H1 (cell line): Measurements from ENCODE around the gene FOSB. TPM values are rescaled to one million over a fixed set of nuclear protein-coding genes. Genes with fewer than 3 reads are reported as not detected.

ENCODE experiments used
- CTCF ChIA-PET: fragments of 300-600 bp; sonication (Branson Sonifier 250); formaldehyde crosslinking; loops from one replicate; lab custom pipeline; 2021; ENCODE audit not compliant: partially characterized antibody; lab: Charles Lee
- POLR2A ChIA-PET: fragments of 300-600 bp; sonication (Branson Sonifier 250); formaldehyde crosslinking; loops from one replicate; lab custom pipeline; 2021; ENCODE audit warnings: inconsistent platforms; ENCODE audit not compliant: partially characterized antibody; lab: Charles Lee
- DNase-seq, 2 experiments: peaks; one replicate each; pipeline versions ENCODE4 v3.0.0 to v3.0.0-alpha.2; 2010 to 2022; ENCODE audit warnings: low spot score in 2 of 2, low read depth in 1 of 2, mixed read lengths in 1 of 2
- FAIRE-seq: peaks from 2 replicates; lab custom pipeline; 2011; peaks lifted over from hg19 to GRCh38; lab: Jason Lieb, UNC
- H2AFZ ChIP-seq: 2 replicates; pipeline ENCODE4 v1.8.1; 2012; ENCODE audit warnings: low read length, inconsistent platforms
- H2AK5ac ChIP-seq: 2 replicates; pipeline ENCODE4 v1.6.1; 2013; ENCODE audit warnings: low read depth, low read length
- H2BK120ac ChIP-seq: replicated peaks from 2 replicates; pipeline ENCODE3; 2013; ENCODE audit warnings: low read depth, low read length, inconsistent platforms
- H2BK12ac ChIP-seq: 2 replicates; pipeline ENCODE4 v1.6.1; 2013; ENCODE audit warnings: low read depth, low read length
- H2BK15ac ChIP-seq: 2 replicates; pipeline ENCODE4 v1.6.1; 2013; ENCODE audit warnings: low read length
- H2BK20ac ChIP-seq: 2 replicates; pipeline ENCODE4 v1.6.1; 2013; ENCODE audit warnings: low read length
- H2BK5ac ChIP-seq: 2 replicates; pipeline ENCODE4 v1.6.1; 2013; ENCODE audit warnings: low read depth, low read length
- H3K14ac ChIP-seq: 2 replicates; pipeline ENCODE4 v1.6.1; 2013; ENCODE audit warnings: inconsistent platforms; ENCODE audit not compliant: insufficient read length
- H3K18ac ChIP-seq: 2 replicates; pipeline ENCODE4 v1.6.1; 2013; ENCODE audit warnings: low read length; ENCODE audit errors: extremely low read depth
- H3K23ac ChIP-seq: 2 replicates; pipeline ENCODE4 v1.6.1; 2013; ENCODE audit warnings: inconsistent platforms; ENCODE audit not compliant: insufficient read length
- H3K23me2 ChIP-seq: 2 replicates; pipeline ENCODE4 v1.6.1; 2013; ENCODE audit warnings: low read depth, low read length
- H3K27ac ChIP-seq: 2 replicates; pipeline ENCODE4 v1.6.1; 2011; ENCODE audit warnings: low read depth, low read length, inconsistent platforms
- H3K27me3 ChIP-seq, 4 experiments: replicated peaks in 1 of 4; 1 replicate in 1 of 4; 2 replicates in 3 of 4; pipeline versions ENCODE4 v1.6.1 to v1.8.1; 2011 to 2013; ENCODE audit warnings: low read length in 3 of 4, mild to moderate bottlenecking in 3 of 4, inconsistent platforms in 2 of 4, mixed read lengths in 2 of 4, moderate library complexity in 1 of 4; ENCODE audit not compliant: control insufficient read depth in 3 of 4, insufficient read depth in 3 of 4; ENCODE audit errors: extremely low read depth in 1 of 4
- H3K36me3 ChIP-seq, 4 experiments: 2 replicates each; pipeline versions ENCODE4 v1.6.1 to v1.8.1; 2011 to 2013; ENCODE audit warnings: mild to moderate bottlenecking in 4 of 4, low read length in 3 of 4, moderate library complexity in 2 of 4, control low read depth in 1 of 4, inconsistent platforms in 1 of 4; ENCODE audit not compliant: insufficient read depth in 4 of 4, control insufficient read depth in 2 of 4
- H3K4ac ChIP-seq: replicated peaks from 2 replicates; pipeline ENCODE3; 2013; ENCODE audit warnings: low read length, low read depth, mixed read lengths, inconsistent platforms; ENCODE audit not compliant: insufficient read length
- H3K4me1 ChIP-seq, 4 experiments: replicated peaks in 1 of 4; 1 replicate in 1 of 4; 2 replicates in 3 of 4; pipeline versions ENCODE4 v1.6.1 to v1.8.1; 2011 to 2013; ENCODE audit warnings: low read length in 3 of 4, inconsistent platforms in 2 of 4, mixed read lengths in 1 of 4; ENCODE audit not compliant: insufficient read depth in 4 of 4, control insufficient read depth in 3 of 4
- H3K4me2 ChIP-seq, 2 experiments: 2 replicates each; pipeline versions ENCODE4 v1.6.1 to v1.8.1; 2011 to 2013; ENCODE audit warnings: low read depth in 2 of 2, low read length in 2 of 2, control low read depth in 1 of 2, inconsistent platforms in 1 of 2, mild to moderate bottlenecking in 1 of 2; ENCODE audit not compliant: insufficient read depth in 1 of 2
- H3K4me3 ChIP-seq, 4 experiments: fragments of 200-600, 300-600 bp in 1 of 4; sonication (generic), shearing (Covaris generic), sonication (Bioruptor Twin) in 1 of 4; 2 replicates each; pipeline versions ENCODE4 v1.5.1 to v1.8.1; 2011 to 2016; ENCODE audit warnings: low read length in 4 of 4, low read depth in 3 of 4, control low read depth in 2 of 4, inconsistent platforms in 2 of 4, mild to moderate bottlenecking in 2 of 4, mixed read lengths in 1 of 4, moderate library complexity in 1 of 4; ENCODE audit not compliant: insufficient read depth in 2 of 4; ENCODE audit errors: extremely low read depth in 1 of 4
- H3K56ac ChIP-seq: replicated peaks from 2 replicates; pipeline ENCODE3; 2013; ENCODE audit warnings: low read depth, mild to moderate bottlenecking, mixed read lengths, low read length, inconsistent platforms; ENCODE audit not compliant: insufficient read length
- H3K79me1 ChIP-seq: 2 replicates; pipeline ENCODE4 v1.6.1; 2013; ENCODE audit warnings: low read depth, low read length, control low read depth
- H3K79me2 ChIP-seq, 2 experiments: 2 replicates each; pipeline versions ENCODE4 v1.6.1 to v1.8.1; 2012 to 2013; ENCODE audit warnings: low read length in 2 of 2, mild to moderate bottlenecking in 2 of 2, inconsistent platforms in 1 of 2; ENCODE audit not compliant: insufficient read depth in 2 of 2, control insufficient read depth in 1 of 2
- H3K9ac ChIP-seq, 4 experiments: replicated peaks in 1 of 4; 1 replicate in 1 of 4; 2 replicates in 3 of 4; pipeline versions ENCODE4 v1.6.1 to v1.8.1; 2011 to 2013; ENCODE audit warnings: low read depth in 3 of 4, low read length in 3 of 4, control low read depth in 2 of 4, mild to moderate bottlenecking in 2 of 4, moderate library complexity in 2 of 4, inconsistent platforms in 1 of 4; ENCODE audit errors: extremely low read depth in 1 of 4
- H3K9me3 ChIP-seq, 2 experiments: 2 replicates each; pipeline versions ENCODE4 v1.6.1 to v1.8.1; 2012 to 2013; ENCODE audit warnings: mild to moderate bottlenecking in 2 of 2, moderate library complexity in 2 of 2, control low read depth in 1 of 2, inconsistent platforms in 1 of 2, low read depth in 1 of 2, low read length in 1 of 2, mixed read lengths in 1 of 2; ENCODE audit not compliant: insufficient read depth in 2 of 2
- H4K20me1 ChIP-seq, 2 experiments: replicated peaks in 1 of 2; 2 replicates each; pipeline versions ENCODE3 to v1.8.1; 2011 to 2013; ENCODE audit warnings: inconsistent platforms in 2 of 2, low read length in 2 of 2, mild to moderate bottlenecking in 1 of 2; ENCODE audit not compliant: insufficient read depth in 2 of 2, control insufficient read depth in 1 of 2
- H4K5ac ChIP-seq: 2 replicates; pipeline ENCODE4 v1.6.1; 2013; ENCODE audit warnings: low read length, low read depth, mixed read lengths, inconsistent platforms; ENCODE audit not compliant: insufficient read length
- H4K8ac ChIP-seq: 2 replicates; pipeline ENCODE4 v1.8.0; 2013; ENCODE audit warnings: mild to moderate bottlenecking, moderate library complexity, low read length, inconsistent platforms; ENCODE audit not compliant: insufficient read depth; ENCODE audit errors: extremely low read depth
- H4K91ac ChIP-seq: replicated peaks from 2 replicates; pipeline ENCODE3; 2013; ENCODE audit warnings: low read length, mixed read lengths, inconsistent platforms; ENCODE audit not compliant: insufficient read length
- ASH2L ChIP-seq: fragments of 200-600, 300-600 bp; sonication (generic); IDR thresholded peaks from one replicate; pipeline ENCODE4 v1.7.1; 2017; ENCODE audit warnings: low read length
- BACH1 ChIP-seq: IDR thresholded peaks from 2 replicates; pipeline ENCODE4 v1.6.1; 2012; ENCODE audit warnings: low read length, improper control_type of control experiment
- CTBP2 ChIP-seq: IDR thresholded peaks from 2 replicates; pipeline ENCODE4 v1.7.0; 2011; ENCODE audit warnings: borderline replicate concordance, mild to moderate bottlenecking, moderate library complexity, mixed read lengths, low read length; ENCODE audit not compliant: insufficient read depth, insufficient read length
- HDAC2 ChIP-seq, 2 experiments: fragments of 300-600 bp in 1 of 2; sonication (generic) in 1 of 2; IDR thresholded peaks; 2 replicates each; pipeline ENCODE4 v1.6.1; 2011 to 2012; ENCODE audit warnings: low read depth in 2 of 2, low read length in 2 of 2, mild to moderate bottlenecking in 2 of 2, moderate library complexity in 2 of 2, borderline replicate concordance in 1 of 2, inconsistent platforms in 1 of 2
- KDM4A ChIP-seq: IDR thresholded peaks from one replicate; pipeline ENCODE4 v1.7.1; 2012; ENCODE audit warnings: low read depth, mild to moderate bottlenecking, moderate library complexity, low read length, inconsistent platforms; ENCODE audit not compliant: severe bottlenecking
- NRF1 ChIP-seq: IDR thresholded peaks from 2 replicates; pipeline ENCODE4 v1.6.1; 2011; ENCODE audit warnings: mild to moderate bottlenecking, low read depth, low read length, improper control_type of control experiment
- ZNF274 ChIP-seq: IDR thresholded peaks from 2 replicates; pipeline ENCODE4 v1.7.0; 2012; ENCODE audit warnings: low read length, borderline replicate concordance; ENCODE audit errors: extremely low read depth
- WGBS, 2 experiments: shearing (Covaris generic) in 1 of 2; methylation state at CpG; one replicate each; pipeline versions ENCODE4 v1.1.6 to v1.1.7; 2013 to 2015; ENCODE audit warnings: low lambda C conversion rate in 2 of 2, mixed read lengths in 2 of 2, inconsistent platforms in 1 of 2, low coverage in 1 of 2, missing lambda C conversion rate in 1 of 2; ENCODE audit not compliant: insufficient replicate concordance in 2 of 2, insufficient coverage in 1 of 2, insufficient read length in 1 of 2; ENCODE audit errors: extremely low coverage in 1 of 2, missing lambda C conversion rate in 1 of 2; 5-methylcytosine and 5-hydroxymethylcytosine counted together
- polyA plus RNA-seq, 7 experiments: library from polyadenylated mRNA; depleted of rRNA in 3 of 7; stranded (reverse) in 5 of 7; unstranded in 2 of 7; fragments of >200 nt in 5 of 7; fragments of 200-250 nt in 2 of 7; gene quantifications; 1 replicate in 5 of 7; 2 replicates in 1 of 7; 4 replicates in 1 of 7; pipeline versions ENCODE4 v1.2.1 to v1.2.3, GENCODE V29; 2011 to 2013; ENCODE audit warnings: missing spikeins in 2 of 7, mixed read lengths in 2 of 7
- total RNA-seq: library from RNA; stranded (reverse); fragmentation: NEBNext Ultra II Directional; extraction: Animal tissue kit (Norgen Biotek cat#: 25700); gene quantifications from 2 replicates; pipeline ENCODE4 v1.2.1, GENCODE V29; 2021

FOSB gene
- total and polyA plus RNA-seq, 2 of the 8 experiments (the other 6 are each of a cell fraction or from before 2014, with no cell fraction given) = 0.44 to 2.7 TPM

DNA sequence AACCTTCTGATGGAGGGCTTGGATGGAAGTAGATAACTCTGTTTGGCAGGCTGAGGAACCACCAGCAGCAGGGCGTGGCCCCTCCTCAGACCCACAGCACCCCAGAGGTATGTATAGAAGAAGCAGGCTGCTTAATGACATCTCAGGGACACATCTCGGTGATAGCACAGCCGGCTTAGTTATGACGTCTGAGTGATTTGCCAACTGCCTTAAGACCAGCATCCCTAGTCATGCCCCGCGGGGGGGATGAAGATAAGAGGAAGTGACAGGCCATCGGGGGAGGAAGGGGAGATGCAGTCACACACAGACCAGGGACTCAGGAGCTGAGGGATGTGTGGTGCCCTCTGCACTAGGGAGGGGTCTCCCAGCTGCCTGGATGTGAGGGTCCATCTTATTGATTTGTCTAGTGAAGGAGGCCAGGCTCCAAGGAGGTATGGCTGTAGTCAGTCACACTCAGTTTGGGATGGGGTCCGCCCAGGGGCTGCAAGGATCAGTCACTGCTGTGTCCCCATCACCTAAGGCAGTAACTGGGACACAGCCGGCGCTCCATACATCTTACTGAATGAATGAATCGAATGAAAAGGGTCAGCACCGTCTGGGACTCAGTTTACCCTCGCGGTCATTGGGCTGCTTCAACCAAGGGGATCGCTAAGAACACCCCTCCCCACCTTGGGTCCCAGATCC, 24.9 kb upstream of the FOSB start:
- no peaks in the 10 kb centered on the region for H3K79me1 ChIP-seq
- H3K27ac ChIP-seq = no peak overlapping the region
- no peak overlapping the region for H3K56ac ChIP-seq
- POLR2A ChIA-PET = interaction anchor here (1.2 to 1.3 kb wide), 2 partner anchors 25 to 26 kb away, joined by 3 read pairs; partner anchors contain the start of gene FOSB
- H3K4me3 ChIP-seq = peak overlapping the region; percentile 38 to 84 (median 71)
- peaks cover 12% of the 10 kb centered on the region for H3K23me2 ChIP-seq
- H3K9me3 ChIP-seq = no peaks in the 10 kb centered on the region
- no peak overlapping the region for H2BK120ac ChIP-seq
- H3K4ac ChIP-seq = no peak overlapping the region
- WGBS, 2 experiments = 28% methylated on average over 15 of the region's 15 CpGs; no CpG with 5 or more reads in 1 of the 2 experiments
- 0 out of 2 replicates have a peak overlapping the region, but pooled peaks have one; percentile 11 for H2AK5ac ChIP-seq
- DNase-seq (peak in 1 of 2 experiments; percentile 74), FAIRE-seq (no peak)
- H3K14ac ChIP-seq = no peak overlapping the region
- no peak overlapping the region for H2BK5ac ChIP-seq
- CTCF ChIA-PET = interaction anchor here (0.6 to 21.2 kb wide), 2 partner anchors 14 to 32 kb away, joined by 3 to 760 read pairs; partner anchors contain the start of gene FOSB
- no peak overlapping the region for H4K91ac ChIP-seq
- no peak overlapping the region for H4K8ac ChIP-seq
- peaks cover 6 to 17% (median 11%) of the 10 kb centered on the region in 4 experiments for H3K4me1 ChIP-seq
- H3K4me2 ChIP-seq = peak overlapping the region; percentile 77 to 97
- H3K27me3 ChIP-seq = peaks cover 0 to 5% (median 2%) of the 10 kb centered on the region in 4 experiments; a peak in 3 of 7 replicates
- H3K18ac ChIP-seq = 0 out of 2 replicates have a peak overlapping the region, but pooled peaks have one; percentile 42
- H3K9ac ChIP-seq = peak overlapping the region in 3 of 4 experiments; percentile 13 to 43 (median 21); a peak in 3 of 7 replicates
- no peaks in the 10 kb centered on the region for H3K79me2 ChIP-seq
- peak overlapping the region; percentile 30; the same call in 1 of the 2 replicates for H2AFZ ChIP-seq
- peak in 1 of 2 experiments; percentile 12; a peak in 1 of 4 replicates for TF ChIP-seq HDAC2 (IDR thresholded peaks at IDR 0.05; ENCODE audit: borderline replicate concordance in 1 of 2, low read depth in 2 of 2, low read length in 2 of 2)
- no peak for TF ChIP-seq BACH1
- peak; percentile 58 for TF ChIP-seq CTBP2
- peak; percentile 33 for TF ChIP-seq ASH2L
- no peak for TF ChIP-seq ZNF274
- peak; percentile 35 for TF ChIP-seq KDM4A
- no peak for TF ChIP-seq NRF1
- H3K36me3 ChIP-seq = no peaks in the 10 kb centered on the region
- H4K5ac ChIP-seq = no peak overlapping the region
- peak overlapping the region; percentile 87; the same call in 1 of the 2 replicates for H2BK20ac ChIP-seq
- H3K23ac ChIP-seq = no peak overlapping the region
- H2BK15ac ChIP-seq = peak overlapping the region; percentile 12
- H2BK12ac ChIP-seq = peak overlapping the region; percentile 51; the same call in 1 of the 2 replicates
- H4K20me1 ChIP-seq = no peaks in the 10 kb centered on the region
